HG03159 (cell line): ENCODE data around the gene HOMER2.
A peak's percentile ranks its signal among the peaks of the same experiment; 100 is the strongest.
"Not testable (repeated sequence)": the region's sequence is repeated elsewhere in the genome, so short reads cannot be mapped to it uniquely, and the experiment has no call there.

ENCODE experiments used
- ATAC-seq: cut with Tn5 transposase; IDR thresholded peaks from one replicate; pipeline ENCODE4 v1.9.1; 2021; ENCODE audit warnings: mild to moderate bottlenecking, moderate library complexity; ENCODE audit not compliant: unreplicated experiment

Gene HOMER2

GRCh38 chr15:82966671-82967071 is 14.2 kb upstream of the HOMER2 start:
- ATAC-seq, result peak; percentile 85

GRCh38 chr15:82964890-82965289 is 12.4 kb upstream of the HOMER2 start:
- no peak for ATAC-seq

- ATAC-seq, result no peak
Observed at GRCh38 chr15:82963471-82964341, 11.2 kb upstream of the HOMER2 start.

GRCh38 chr15:82960766-82961165 is 8.2 kb upstream of the HOMER2 start:
- ATAC-seq, result no peak

GRCh38 chr15:82959423-82959822 is 6.9 kb upstream of the HOMER2 start:
- ATAC-seq, result no peak

- no peak for ATAC-seq
Observed at GRCh38 chr15:82958638-82959037, 6.1 kb upstream of the HOMER2 start.

- ATAC-seq, result no peak
Observed at GRCh38 chr15:82951472-82952157, 905 bp downstream of the HOMER2 start.

- ATAC-seq, result no peak
Observed at GRCh38 chr15:82950746-82951370, 1.7 kb downstream of the HOMER2 start.

GRCh38 chr15:82950295-82950694 is 2.2 kb downstream of the HOMER2 start:
- no peak for ATAC-seq

- ATAC-seq, result no peak
Observed at GRCh38 chr15:82946155-82946701, 6.3 kb downstream of the HOMER2 start.

GRCh38 chr15:82945326-82945725 is 7.2 kb downstream of the HOMER2 start:
- no peak for ATAC-seq

- no peak for ATAC-seq
Observed at GRCh38 chr15:82944821-82945220, 7.7 kb downstream of the HOMER2 start.

GRCh38 chr15:82944056-82944455 is 8.5 kb downstream of the HOMER2 start:
- ATAC-seq, result no peak

GRCh38 chr15:82943176-82943575 is 9.3 kb downstream of the HOMER2 start:
- ATAC-seq, result no peak

GRCh38 chr15:82942691-82943090 is 9.8 kb downstream of the HOMER2 start:
- ATAC-seq, result no peak

GRCh38 chr15:82939678-82940077 is 12.8 kb downstream of the HOMER2 start:
- ATAC-seq, result not testable (repeated sequence)

- no peak for ATAC-seq
Observed at GRCh38 chr15:82937712-82938058, 14.8 kb downstream of the HOMER2 start.

- no peak for ATAC-seq
Observed at GRCh38 chr15:82936966-82937711, 15.4 kb downstream of the HOMER2 start.

GRCh38 chr15:82935382-82935781 is 17.1 kb downstream of the HOMER2 start:
- ATAC-seq, result no peak

GRCh38 chr15:82934100-82934880 is 18.2 kb downstream of the HOMER2 start:
- ATAC-seq, result no peak
